K562 (cell line): ENCODE measurements around the gene ATP5PD.

Experiments
- CREB1 ChIP-seq, 2 experiments: sonication (generic) in 1 of 2; formaldehyde crosslinking in 1 of 2; IDR thresholded peaks; 2 replicates each; pipeline versions ENCODE4 v1.6.1 to v1.8.0; 2012 to 2022; ENCODE audit warnings: inconsistent platforms in 1 of 2, mild to moderate bottlenecking in 1 of 2, missing genetic modification reagents in 1 of 2, moderate library complexity in 1 of 2
- KDM1A ChIP-seq, 2 experiments: fragments of 450-650 bp; IDR thresholded peaks; 2 replicates each; pipeline ENCODE4 v1.6.1; 2016; ENCODE audit warnings: mild to moderate bottlenecking in 2 of 2
- NR0B1 ChIP-seq: fragments of 450-650 bp; IDR thresholded peaks from one replicate; pipeline ENCODE4 v1.6.1; 2018; ENCODE audit warnings: mild to moderate bottlenecking, moderate library complexity; ENCODE audit not compliant: partially characterized antibody

GRCh38 chr17:75091855-75092327 lies 45.1 kb upstream of the ATP5PD start:
- TF ChIP-seq NR0B1 (no peak), CREB1 (IDR thresholded peaks at IDR 0.05) (no peak), CREB1 (CRISPR knock-in tag; IDR thresholded peaks at IDR 0.05) (peak; percentile 45; the same call in 1 of the 2 replicates), KDM1A (IDR thresholded peaks at IDR 0.05) (no peak)
